Endothelial cell (in vitro differentiated cells): ENCODE data around the gene PGM5. TPM values are rescaled to one million over a fixed set of nuclear protein-coding genes. Genes with fewer than 3 reads are reported as not detected.

Experiments used
- DNase-seq: peaks from one replicate; pipeline ENCODE4 v3.0.0; 2021; ENCODE audit warnings: low spot score
- H3K27ac Mint-ChIP-seq: one replicate; pipeline ENCODE4 v1.8.0; 2021; ENCODE audit warnings: mixed read lengths, inconsistent platforms; ENCODE audit not compliant: unreplicated experiment
- H3K27me3 Mint-ChIP-seq: one replicate; pipeline ENCODE4 v1.8.0; 2021; ENCODE audit warnings: mild to moderate bottlenecking, moderate library complexity, mixed read lengths, inconsistent platforms; ENCODE audit not compliant: unreplicated experiment
- H3K36me3 Mint-ChIP-seq: one replicate; pipeline ENCODE4 v1.8.0; 2021; ENCODE audit warnings: mild to moderate bottlenecking, low read depth, mixed read lengths, inconsistent platforms; ENCODE audit not compliant: unreplicated experiment
- H3K4me1 Mint-ChIP-seq: one replicate; pipeline ENCODE4 v1.8.0; 2021; ENCODE audit warnings: mild to moderate bottlenecking, mixed read lengths, inconsistent platforms; ENCODE audit not compliant: unreplicated experiment
- H3K4me3 Mint-ChIP-seq: one replicate; pipeline ENCODE4 v1.8.0; 2021; ENCODE audit warnings: mild to moderate bottlenecking, mixed read lengths, inconsistent platforms; ENCODE audit not compliant: unreplicated experiment
- H3K9me3 Mint-ChIP-seq: one replicate; pipeline ENCODE4 v1.8.0; 2021; ENCODE audit warnings: mixed read lengths, inconsistent platforms; ENCODE audit not compliant: unreplicated experiment
- CTCF ChIP-seq: fragments of 200-600 bp; sonication (generic); IDR thresholded peaks from one replicate; pipeline ENCODE4 v1.5.0; 2021; ENCODE audit warnings: antibody characterized with exemption; ENCODE audit not compliant: unreplicated experiment
- total RNA-seq: library from RNA; stranded (reverse); fragmentation: NEBNext Ultra II Directional; extraction: Animal tissue kit (Norgen Biotek cat#: 25700); gene quantifications from one replicate; pipeline ENCODE4 v1.2.1, GENCODE V29; 2021; ENCODE audit not compliant: unreplicated experiment

Gene PGM5
- total RNA-seq, 1 donor from 2014 or later, result 1.2 TPM

- Mint-ChIP-seq H3K4me3 (no peak overlapping the region), H3K27me3 (peaks cover 2% of the 10 kb centered on the region), H3K27ac (no peak overlapping the region), H3K4me1 (peaks cover 11% of the 10 kb centered on the region), H3K36me3 (no peaks in the 10 kb centered on the region), H3K9me3 (no peaks in the 10 kb centered on the region)
- DNase-seq, result no peak
- TF ChIP-seq CTCF, result peak; percentile 90
Observed at GRCh38 chr9:68507130-68507805, 150.9 kb downstream of the PGM5 start.

DNA sequence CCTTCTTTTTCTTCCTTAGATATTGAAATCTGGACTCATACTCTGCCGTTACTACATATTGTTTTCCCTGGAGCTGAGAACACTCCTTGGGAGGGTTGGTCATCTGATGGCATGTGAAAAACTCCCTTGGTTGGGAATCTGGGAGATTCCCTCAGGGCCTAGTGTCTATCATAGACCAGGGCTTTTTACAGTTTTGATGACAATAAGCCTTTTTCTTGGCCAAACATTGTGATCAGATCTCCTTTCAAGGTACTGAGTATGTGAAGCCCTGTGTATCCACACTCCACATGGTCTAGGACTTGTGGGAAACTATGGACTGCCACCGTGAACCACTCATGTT is 151.4 kb downstream of the PGM5 start:
- Mint-ChIP-seq H3K27ac (no peak overlapping the region), H3K27me3 (peaks cover 2% of the 10 kb centered on the region), H3K4me1 (peaks cover 8% of the 10 kb centered on the region), H3K9me3 (no peaks in the 10 kb centered on the region), H3K4me3 (no peak overlapping the region), H3K36me3 (no peaks in the 10 kb centered on the region)
- no peak for DNase-seq
- no peak for TF ChIP-seq CTCF

GRCh38 chr9:68508547-68508946 is 152.1 kb downstream of the PGM5 start:
- no peak overlapping the region for H3K4me3 Mint-ChIP-seq
- H3K9me3 Mint-ChIP-seq, result no peaks in the 10 kb centered on the region
- DNase-seq, result no peak
- no peaks in the 10 kb centered on the region for H3K36me3 Mint-ChIP-seq
- H3K4me1 Mint-ChIP-seq, result peaks cover 8% of the 10 kb centered on the region
- no peak overlapping the region for H3K27ac Mint-ChIP-seq
- no peak for TF ChIP-seq CTCF
- peaks cover 2% of the 10 kb centered on the region for H3K27me3 Mint-ChIP-seq

DNA sequence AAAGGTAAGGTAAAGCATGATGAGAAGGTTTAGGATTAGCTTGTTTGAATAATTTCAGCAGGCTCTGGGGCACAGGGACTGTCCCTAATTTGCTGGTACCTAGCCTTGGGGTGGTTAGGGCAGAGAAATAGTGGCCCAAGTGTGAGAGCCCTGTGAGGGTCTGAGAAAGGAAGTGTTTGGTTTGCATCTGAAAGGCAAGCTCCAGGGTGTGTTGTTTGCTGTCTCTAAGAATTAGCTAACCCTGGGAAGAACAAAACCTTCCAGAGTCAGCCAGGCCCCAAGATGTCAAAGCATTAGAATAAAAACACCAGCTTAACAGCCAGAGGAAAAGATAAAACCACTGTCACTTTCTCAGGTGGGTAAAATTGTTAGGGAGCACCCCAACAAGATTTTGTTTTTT is 153.3 kb downstream of the PGM5 start:
- no peaks in the 10 kb centered on the region for H3K9me3 Mint-ChIP-seq
- H3K27me3 Mint-ChIP-seq, result peaks cover 2% of the 10 kb centered on the region
- H3K27ac Mint-ChIP-seq, result no peak overlapping the region
- H3K4me1 Mint-ChIP-seq, result peaks cover 3% of the 10 kb centered on the region
- no peaks in the 10 kb centered on the region for H3K36me3 Mint-ChIP-seq
- no peak for TF ChIP-seq CTCF
- DNase-seq, result no peak
- no peak overlapping the region for H3K4me3 Mint-ChIP-seq

DNA sequence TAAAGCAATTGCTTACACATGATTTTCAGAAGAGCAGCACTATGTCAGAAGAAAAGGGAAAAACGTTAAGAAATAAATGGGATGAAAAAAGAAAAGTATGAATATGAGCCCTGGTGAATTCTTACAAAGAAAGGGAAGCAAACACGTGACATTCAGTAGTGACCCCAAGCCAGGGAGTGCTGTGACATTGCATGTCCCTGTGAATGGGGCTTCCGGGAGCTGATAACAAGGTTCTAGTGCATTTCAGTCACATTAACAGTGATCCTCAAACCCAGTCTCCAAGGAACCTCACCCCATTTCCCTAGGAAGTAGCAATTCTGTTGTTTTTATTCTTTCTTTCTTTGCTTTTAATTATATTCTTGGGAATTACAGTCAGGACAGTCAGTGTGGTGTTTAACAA is 157.0 kb downstream of the PGM5 start:
- H3K4me3 Mint-ChIP-seq, result no peak overlapping the region
- H3K27me3 Mint-ChIP-seq, result peaks cover 2% of the 10 kb centered on the region
- no peaks in the 10 kb centered on the region for H3K9me3 Mint-ChIP-seq
- no peak for TF ChIP-seq CTCF
- DNase-seq, result no peak
- no peaks in the 10 kb centered on the region for H3K36me3 Mint-ChIP-seq
- peaks cover 3% of the 10 kb centered on the region for H3K4me1 Mint-ChIP-seq
- no peak overlapping the region for H3K27ac Mint-ChIP-seq
